DOHH2 (cell line): Measurements from ENCODE around the gene C1orf94.

Experiments
- EZH2phosphoT487 ChIP-seq: fragments of 200-600 bp; sonication (generic); IDR thresholded peaks from 2 replicates; pipeline ENCODE4 v1.6.1; 2017; ENCODE audit warnings: borderline replicate concordance, mild to moderate bottlenecking, antibody characterized with exemption, low read length, moderate library complexity, mixed read lengths
- TF ChIP-seq, protein P1 (sequence below): fragments of 200-600 bp; sonication (generic); IDR thresholded peaks from one replicate; pipeline ENCODE4 v1.5.1; 2014; ENCODE audit warnings: antibody characterized with exemption, mild to moderate bottlenecking, low read depth, low read length; ENCODE audit not compliant: poor library complexity, severe bottlenecking

DNA sequence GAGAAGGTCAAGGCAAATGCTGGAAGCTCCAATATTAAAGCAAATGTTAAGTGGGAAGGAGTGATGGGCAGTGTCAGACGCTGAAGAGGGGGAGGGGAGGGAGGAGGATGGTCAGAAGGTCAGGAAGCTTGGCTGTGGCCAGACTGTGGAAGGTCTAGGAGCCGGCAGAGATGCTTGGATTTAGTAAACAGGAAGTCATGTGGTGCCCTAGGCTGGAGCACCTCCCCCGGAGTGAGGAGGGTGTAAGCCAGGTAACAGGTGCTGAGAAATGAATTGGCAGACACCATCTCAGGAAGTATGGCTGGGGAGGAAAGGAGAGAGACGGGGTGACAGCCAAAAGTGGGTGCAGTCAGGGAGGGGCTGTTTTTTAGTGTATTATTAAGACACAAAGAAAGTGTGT lies 29.4 kb upstream of the C1orf94 start:
- TF ChIP-seq, protein P1, sequence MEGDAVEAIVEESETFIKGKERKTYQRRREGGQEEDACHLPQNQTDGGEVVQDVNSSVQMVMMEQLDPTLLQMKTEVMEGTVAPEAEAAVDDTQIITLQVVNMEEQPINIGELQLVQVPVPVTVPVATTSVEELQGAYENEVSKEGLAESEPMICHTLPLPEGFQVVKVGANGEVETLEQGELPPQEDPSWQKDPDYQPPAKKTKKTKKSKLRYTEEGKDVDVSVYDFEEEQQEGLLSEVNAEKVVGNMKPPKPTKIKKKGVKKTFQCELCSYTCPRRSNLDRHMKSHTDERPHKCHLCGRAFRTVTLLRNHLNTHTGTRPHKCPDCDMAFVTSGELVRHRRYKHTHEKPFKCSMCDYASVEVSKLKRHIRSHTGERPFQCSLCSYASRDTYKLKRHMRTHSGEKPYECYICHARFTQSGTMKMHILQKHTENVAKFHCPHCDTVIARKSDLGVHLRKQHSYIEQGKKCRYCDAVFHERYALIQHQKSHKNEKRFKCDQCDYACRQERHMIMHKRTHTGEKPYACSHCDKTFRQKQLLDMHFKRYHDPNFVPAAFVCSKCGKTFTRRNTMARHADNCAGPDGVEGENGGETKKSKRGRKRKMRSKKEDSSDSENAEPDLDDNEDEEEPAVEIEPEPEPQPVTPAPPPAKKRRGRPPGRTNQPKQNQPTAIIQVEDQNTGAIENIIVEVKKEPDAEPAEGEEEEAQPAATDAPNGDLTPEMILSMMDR: no peak
- no peak for TF ChIP-seq EZH2phosphoT487
